Measurements from ENCODE around the gene CCDC18. TPM values are rescaled to one million over a fixed set of nuclear protein-coding genes. Genes with fewer than 3 reads are reported as not detected.

CCDC18 gene
- total RNA-seq, 2 donors from 2014 or later, result 1.3 to 4.4 TPM

DNA sequence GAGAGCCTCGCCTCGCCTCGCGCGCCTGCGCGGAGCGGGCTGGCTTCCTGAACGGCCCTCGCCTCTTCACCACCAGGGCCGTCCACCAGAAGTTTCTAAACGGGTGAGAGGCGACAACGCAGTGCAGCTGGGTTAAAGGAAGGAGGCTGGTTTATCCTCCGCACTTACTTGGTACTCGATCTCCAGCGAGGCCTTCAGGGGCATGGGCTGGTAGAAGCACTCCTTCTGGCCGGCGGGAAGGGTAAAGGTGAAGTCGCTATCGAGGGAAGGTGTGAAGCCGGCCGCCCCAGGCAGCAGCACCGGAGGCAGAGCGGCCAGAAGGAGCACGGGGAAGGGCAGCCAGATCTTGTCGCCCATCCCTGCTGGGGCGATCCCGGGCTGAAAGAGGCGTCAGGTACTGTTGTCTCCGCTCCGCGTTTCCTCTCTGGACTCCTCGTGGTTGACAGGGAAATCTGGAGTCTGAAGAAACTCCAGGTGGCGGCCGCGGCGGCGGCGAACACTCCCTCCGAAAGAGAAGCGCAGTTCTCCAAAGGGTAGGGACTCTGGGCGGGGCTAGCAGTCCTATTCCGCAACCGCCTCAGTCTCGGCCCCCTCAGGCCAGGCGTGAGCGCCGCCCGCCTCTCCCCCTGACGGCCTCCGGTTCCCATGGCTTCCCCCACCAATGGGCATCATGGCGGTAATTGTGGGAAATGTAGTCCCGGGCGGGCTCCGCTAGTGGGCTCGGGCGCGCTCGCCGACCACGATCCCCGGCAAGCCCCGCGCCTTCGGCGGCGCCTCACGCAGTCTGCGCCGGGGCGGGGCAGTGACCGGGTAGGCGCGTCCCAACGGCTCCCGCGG is 420 bp upstream of the CCDC18 start, which contains the start of gene TMED5:
TMED5 (minus strand) TSS at position 528 of the 837 bp plus-strand sequence; CDS start at position 357, 171 bp downstream.
- 0% methylated on average over 40 to 78 of the region's 78 CpGs for WGBS, 2 donors
- peak; percentile 96 for ATAC-seq

DNA sequence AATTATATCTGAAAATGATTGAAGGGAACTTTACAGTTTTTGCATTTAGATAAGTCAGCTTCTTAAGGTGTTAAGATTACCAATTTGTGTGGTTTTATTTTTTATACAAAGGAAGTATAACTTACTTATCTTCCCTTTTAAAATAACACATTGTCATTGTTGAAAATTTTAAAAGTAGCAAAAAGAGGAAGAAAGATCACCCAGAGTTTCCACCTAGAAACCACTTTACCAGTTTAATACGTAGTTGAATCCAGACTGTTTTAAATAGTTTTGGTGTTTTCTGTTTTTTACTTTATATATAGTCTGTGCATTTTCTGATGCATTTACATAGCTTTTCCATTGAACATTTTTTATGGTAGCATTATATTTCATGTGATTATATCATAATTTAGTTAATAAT is 6.1 kb downstream of the CCDC18 start:
- Histone ChIP-seq H3K27me3 (no peaks in the 10 kb centered on the region), H3K4me1 (no peaks in the 10 kb centered on the region), H3K27ac (no peak overlapping the region), H3K9me3 (no peaks in the 10 kb centered on the region), H3K4me3 (no peak overlapping the region), H3K36me3 (replicated peaks in 1 of 2; ENCODE audit: insufficient read depth in 1 of 2, low read depth in 2 of 2) (no peaks in the 10 kb centered on the region)
- intact Hi-C loops (cut with DNase I), result no loop called here
- no peak for TF ChIP-seq POLR2A (IDR thresholded peaks at IDR 0.05)
- TF ChIP-seq, protein P1, sequence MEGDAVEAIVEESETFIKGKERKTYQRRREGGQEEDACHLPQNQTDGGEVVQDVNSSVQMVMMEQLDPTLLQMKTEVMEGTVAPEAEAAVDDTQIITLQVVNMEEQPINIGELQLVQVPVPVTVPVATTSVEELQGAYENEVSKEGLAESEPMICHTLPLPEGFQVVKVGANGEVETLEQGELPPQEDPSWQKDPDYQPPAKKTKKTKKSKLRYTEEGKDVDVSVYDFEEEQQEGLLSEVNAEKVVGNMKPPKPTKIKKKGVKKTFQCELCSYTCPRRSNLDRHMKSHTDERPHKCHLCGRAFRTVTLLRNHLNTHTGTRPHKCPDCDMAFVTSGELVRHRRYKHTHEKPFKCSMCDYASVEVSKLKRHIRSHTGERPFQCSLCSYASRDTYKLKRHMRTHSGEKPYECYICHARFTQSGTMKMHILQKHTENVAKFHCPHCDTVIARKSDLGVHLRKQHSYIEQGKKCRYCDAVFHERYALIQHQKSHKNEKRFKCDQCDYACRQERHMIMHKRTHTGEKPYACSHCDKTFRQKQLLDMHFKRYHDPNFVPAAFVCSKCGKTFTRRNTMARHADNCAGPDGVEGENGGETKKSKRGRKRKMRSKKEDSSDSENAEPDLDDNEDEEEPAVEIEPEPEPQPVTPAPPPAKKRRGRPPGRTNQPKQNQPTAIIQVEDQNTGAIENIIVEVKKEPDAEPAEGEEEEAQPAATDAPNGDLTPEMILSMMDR (IDR thresholded peaks at IDR 0.05), result no peak
- 65 to 89% methylated on average over 1 of the region's 1 CpG for WGBS, 2 donors
- DNase-seq (no peak), ATAC-seq (no peak)

More for the DNA sequence above, 420 bp upstream of the CCDC18 start, which contains the start of gene TMED5:
- TF ChIP-seq POLR2A (IDR thresholded peaks at IDR 0.05), result peak; percentile 94 to 98 (median 98)
- TF ChIP-seq, protein P1 (IDR thresholded peaks at IDR 0.05), result peak in 5 of 7 experiments; percentile 16 to 63 (median 41)
- H3K9me3 ChIP-seq, result no peaks in the 10 kb centered on the region
- H3K4me3 ChIP-seq, result peak within 1 kb of the TSS; percentile 57 to 89
- intact Hi-C loops (cut with DNase I), result no loop called here
- peaks cover 19% of the 10 kb centered on the region for H3K4me1 ChIP-seq
- H3K27me3 ChIP-seq, result no peaks in the 10 kb centered on the region
- peak; percentile 97 to 99 (median 98) for DNase-seq
- H3K27ac ChIP-seq, result peak within 1 kb of the TSS; percentile 98 to 99 (median 99)
- H3K36me3 ChIP-seq (replicated peaks in 1 of 2; ENCODE audit: insufficient read depth in 1 of 2, low read depth in 2 of 2), result no peaks in the 10 kb centered on the region

DNA sequence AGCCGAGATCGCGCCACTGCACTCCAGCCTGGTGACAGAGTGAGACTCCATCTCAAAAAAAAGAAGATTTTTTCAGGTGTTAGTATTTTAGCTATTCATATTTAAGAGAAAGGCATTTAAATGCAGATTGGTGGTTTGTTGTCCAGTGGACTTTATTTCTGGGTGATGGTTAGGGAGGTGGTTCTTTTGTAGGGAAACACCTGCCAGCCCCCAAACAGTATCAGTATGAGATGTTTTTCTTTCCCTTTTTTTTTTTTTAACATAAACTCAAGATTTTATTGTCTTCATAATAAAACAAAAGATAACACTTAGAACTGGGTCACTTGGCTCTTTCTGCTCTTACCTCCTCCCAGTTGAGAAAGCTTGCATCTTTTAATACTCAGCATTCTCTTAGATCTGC is 9.9 kb downstream of the CCDC18 start:
- Histone ChIP-seq H3K4me1 (no peaks in the 10 kb centered on the region), H3K9me3 (no peaks in the 10 kb centered on the region), H3K36me3 (replicated peaks in 1 of 2; ENCODE audit: insufficient read depth in 1 of 2, low read depth in 2 of 2) (no peaks in the 10 kb centered on the region), H3K27ac (no peak overlapping the region), H3K4me3 (no peak overlapping the region), H3K27me3 (no peaks in the 10 kb centered on the region)
- ATAC-seq (no peak), DNase-seq (no peak)
- TF ChIP-seq, protein P1 (IDR thresholded peaks at IDR 0.05), result no peak
- TF ChIP-seq POLR2A (IDR thresholded peaks at IDR 0.05), result no peak
- 88 to 100% methylated on average over 3 of the region's 3 CpGs for WGBS, 2 donors
- intact Hi-C loops (cut with DNase I), result no loop called here

DNA sequence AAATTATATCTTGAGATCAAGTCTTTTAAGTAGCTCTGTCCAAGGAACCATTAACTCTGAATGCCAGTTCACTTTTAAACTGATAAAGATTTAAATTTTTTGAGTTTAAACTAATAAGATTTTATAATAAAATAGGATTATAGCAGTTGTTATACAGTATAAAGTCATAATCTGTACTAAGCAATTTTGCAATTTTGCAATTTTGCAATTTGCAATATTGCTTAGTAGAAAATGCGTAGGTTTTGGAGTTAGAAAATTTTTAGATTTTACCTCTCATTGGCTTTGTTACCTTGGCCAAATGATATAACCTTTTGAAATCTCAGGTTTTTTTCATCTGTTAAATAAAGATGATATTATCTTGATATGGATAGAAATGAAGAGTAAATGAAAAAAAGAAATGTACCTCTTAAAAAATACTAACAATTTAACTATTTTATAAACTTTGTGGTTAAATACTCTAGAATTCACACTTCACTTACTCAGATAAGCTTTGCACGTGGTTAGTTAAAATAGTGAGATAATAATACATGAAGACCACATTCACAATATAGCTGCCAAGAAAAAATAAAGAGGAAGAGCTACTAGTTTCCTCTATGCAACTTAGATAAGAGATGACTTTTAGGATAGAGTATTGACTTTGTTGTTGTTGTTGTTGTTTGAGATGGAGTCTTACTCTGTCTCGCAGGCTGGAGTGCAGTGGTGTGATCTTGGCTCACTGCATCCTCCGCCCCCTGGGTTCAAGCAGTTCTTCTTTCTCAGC is 13.9 kb downstream of the CCDC18 start:
- 87 to 92% methylated on average over 4 of the region's 4 CpGs for WGBS, 2 donors
- Histone ChIP-seq H3K27me3 (no peaks in the 10 kb centered on the region), H3K4me3 (no peak overlapping the region), H3K36me3 (replicated peaks in 1 of 2; ENCODE audit: insufficient read depth in 1 of 2, low read depth in 2 of 2) (no peaks in the 10 kb centered on the region), H3K9me3 (no peaks in the 10 kb centered on the region), H3K27ac (no peak overlapping the region), H3K4me1 (no peaks in the 10 kb centered on the region)
- ATAC-seq (no peak), DNase-seq (no peak)
- intact Hi-C loops (cut with DNase I), result no loop called here
- TF ChIP-seq, protein P1 (IDR thresholded peaks at IDR 0.05), result no peak
- no peak for TF ChIP-seq POLR2A (IDR thresholded peaks at IDR 0.05)

Measured in body of pancreas (tissue), 4 donors.